ENCODE results near the gene CDKN2A. TPM values are rescaled to one million over a fixed set of nuclear protein-coding genes. Genes with fewer than 3 reads are reported as not detected.

The CDKN2A gene
- total RNA-seq, 4 donors from 2014 or later, result 0.65 to 1.00 TPM; not detected in 2

- intact Hi-C loops (cut with DNase I; ENCODE audit: low total_unique reads) (no loop called here), in situ Hi-C loops (cut with MboI; ENCODE audit: low sequenced_read_pairs in 4 of 4) (no loop called here)
- ATAC-seq (no peak), DNase-seq (no peak)
- H3K27me3 ChIP-seq, result no peaks in the 10 kb centered on the region
- peaks cover 28 to 42% of the 10 kb centered on the region in 2 donors for H3K4me1 ChIP-seq
- no peak overlapping the region for H3K27ac ChIP-seq
- no peak for TF ChIP-seq CTCF (IDR thresholded peaks at IDR 0.05 in 4 of 5, conservative IDR thresholded peaks at IDR 0.05 in 1 of 5)
- no peak for TF ChIP-seq POLR2A (IDR thresholded peaks at IDR 0.05)
- no peak overlapping the region for H3K4me3 ChIP-seq
- H3K36me3 ChIP-seq, result no peaks in the 10 kb centered on the region
- H3K9me3 ChIP-seq, result no peaks in the 10 kb centered on the region
Measured at GRCh38 chr9:22040760-22041159, 46.6 kb upstream of the CDKN2A start.

DNA sequence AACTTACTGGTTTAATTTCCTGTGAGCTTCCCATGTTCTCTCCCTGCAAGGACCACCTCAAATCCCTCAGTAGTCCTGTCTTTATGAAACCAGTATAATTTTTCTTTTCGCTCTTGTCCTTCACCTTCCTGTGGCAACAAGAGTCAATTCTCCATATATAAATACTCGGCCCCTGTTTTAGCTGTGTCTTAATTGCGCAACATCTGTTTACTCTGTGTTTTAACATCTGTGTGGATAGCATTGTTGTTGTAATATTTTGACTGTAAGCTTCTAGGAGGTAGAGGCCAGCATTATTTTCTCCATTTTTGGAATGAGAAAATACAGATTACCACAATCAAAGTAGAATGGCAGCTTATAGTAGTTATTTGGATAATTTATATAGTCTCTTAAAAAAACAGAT, 45.1 kb upstream of the CDKN2A start:
- Histone ChIP-seq H3K4me1 (peaks cover 32 to 50% of the 10 kb centered on the region in 2 donors), H3K9me3 (no peaks in the 10 kb centered on the region), H3K27me3 (no peaks in the 10 kb centered on the region), H3K36me3 (no peaks in the 10 kb centered on the region), H3K27ac (peak overlapping the region in 3 of 4 donors; percentile 7 to 32 (median 16)), H3K4me3 (no peak overlapping the region)
- in situ Hi-C loops (cut with MboI; ENCODE audit: low sequenced_read_pairs in 4 of 4), result no loop called here
- no peak for DNase-seq
- TF ChIP-seq CTCF (IDR thresholded peaks at IDR 0.05 in 4 of 5, conservative IDR thresholded peaks at IDR 0.05 in 1 of 5), result no peak
- no peak for TF ChIP-seq POLR2A (IDR thresholded peaks at IDR 0.05)
- ATAC-seq, result peak in 1 of 2 donors; percentile 27
- intact Hi-C loops (cut with DNase I; ENCODE audit: low total_unique reads), result no loop called here

DNA sequence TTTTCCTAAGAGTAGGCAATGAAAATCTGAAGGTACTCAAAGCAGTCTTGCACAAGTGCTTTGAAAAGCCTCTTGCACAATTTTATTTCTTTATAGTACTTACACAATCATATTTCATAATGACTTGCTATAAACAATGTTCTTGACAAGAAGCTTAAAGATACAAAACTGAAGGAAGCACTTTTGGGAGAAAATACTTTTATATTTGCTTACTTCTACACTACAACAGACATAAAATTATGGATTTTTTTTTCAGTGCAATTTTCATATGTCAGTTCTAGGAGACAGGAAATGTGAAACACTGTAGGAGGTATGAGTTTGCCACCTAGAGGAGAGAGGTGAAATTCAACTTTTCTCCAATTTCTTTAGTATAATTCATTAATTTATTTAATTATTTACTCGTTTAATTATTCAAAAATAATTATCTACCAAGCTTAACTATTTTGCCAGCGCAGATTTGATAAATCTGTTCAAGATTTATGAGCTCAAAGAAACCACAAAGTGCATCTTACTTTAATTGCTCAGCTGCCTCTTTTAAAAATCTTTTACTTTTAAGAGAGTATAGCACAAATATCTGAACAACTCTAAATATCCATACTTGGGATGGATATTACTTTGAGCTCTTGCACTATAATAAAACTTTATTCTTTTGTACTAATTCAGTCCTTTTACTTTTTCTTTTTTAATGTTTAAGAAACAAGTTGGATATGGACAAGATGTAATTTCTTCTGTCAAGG, 43.9 kb upstream of the CDKN2A start:
- ATAC-seq, result peak; percentile 77 to 91
- intact Hi-C loops (cut with DNase I; ENCODE audit: low total_unique reads), result loop anchor here (1.0 to 2.0 kb wide), 4 partner anchors 29 to 225 kb away; partner anchors contain the start of genes CDKN2A, CDKN2B and CDKN2B-AS1
- no peak for DNase-seq
- TF ChIP-seq CTCF (IDR thresholded peaks at IDR 0.05 in 4 of 5, conservative IDR thresholded peaks at IDR 0.05 in 1 of 5) (peak in 4 of 5 experiments; percentile 29 to 58 (median 54)), POLR2A (IDR thresholded peaks at IDR 0.05) (no peak)
- Histone ChIP-seq H3K27me3 (no peaks in the 10 kb centered on the region), H3K27ac (peak overlapping the region; percentile 77 to 82 (median 80)), H3K36me3 (no peaks in the 10 kb centered on the region), H3K9me3 (no peaks in the 10 kb centered on the region), H3K4me3 (no peak overlapping the region), H3K4me1 (peaks cover 32 to 50% of the 10 kb centered on the region in 2 donors)
- in situ Hi-C loops (cut with MboI; ENCODE audit: low sequenced_read_pairs in 4 of 4), result no loop called here

DNA sequence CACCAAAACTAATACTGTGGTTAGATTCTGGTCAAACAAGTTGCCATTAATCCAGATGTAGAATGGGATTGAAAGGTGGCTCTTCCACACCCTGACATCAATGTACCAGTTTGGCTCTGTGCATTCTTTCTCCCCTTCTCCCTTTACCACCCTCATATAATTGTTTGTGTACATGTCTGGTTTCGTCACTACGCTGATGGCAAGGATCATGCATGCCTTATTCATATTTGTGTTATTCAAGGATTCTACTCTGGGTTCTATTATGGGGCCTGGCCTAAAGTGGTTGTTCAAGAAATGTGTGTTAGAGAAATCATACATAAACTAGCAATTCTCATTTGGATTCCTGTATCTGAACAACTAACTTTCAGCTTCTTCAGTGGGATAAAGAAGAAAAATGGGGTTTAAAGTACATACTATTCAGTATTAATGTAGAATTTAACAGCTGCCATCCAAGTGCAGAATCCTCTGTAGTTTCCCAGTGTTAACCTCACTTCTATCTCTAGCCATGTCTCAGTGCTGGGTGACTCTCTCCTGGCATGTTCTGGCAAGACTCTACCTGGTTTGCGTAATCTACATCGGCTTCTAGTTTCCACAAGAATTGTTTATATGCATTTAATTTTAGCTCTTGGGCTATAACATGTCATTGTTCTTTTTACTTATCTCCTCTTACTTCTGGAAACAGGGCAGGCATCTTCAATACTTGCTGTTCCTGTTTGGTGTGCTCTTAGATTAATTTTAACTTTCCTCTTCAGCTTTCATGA, 42.9 kb upstream of the CDKN2A start:
- DNase-seq (peak; percentile 47 to 56), ATAC-seq (peak; percentile 91 to 92)
- no peak for TF ChIP-seq POLR2A (IDR thresholded peaks at IDR 0.05)
- no peak for TF ChIP-seq CTCF (IDR thresholded peaks at IDR 0.05 in 4 of 5, conservative IDR thresholded peaks at IDR 0.05 in 1 of 5)
- Histone ChIP-seq H3K36me3 (no peaks in the 10 kb centered on the region), H3K9me3 (no peaks in the 10 kb centered on the region), H3K27ac (peak overlapping the region; percentile 77 to 82 (median 80)), H3K27me3 (no peaks in the 10 kb centered on the region), H3K4me1 (peaks cover 32 to 50% of the 10 kb centered on the region in 2 donors), H3K4me3 (peak overlapping the region in 1 of 4 donors; percentile 28)
- in situ Hi-C loops (cut with MboI; ENCODE audit: low sequenced_read_pairs in 4 of 4) (no loop called here), intact Hi-C loops (cut with DNase I; ENCODE audit: low total_unique reads) (loop anchor here (1.0 to 2.0 kb wide), 3 partner anchors 28 to 224 kb away; partner anchors contain the start of gene CDKN2B)

Measured in gastrocnemius medialis (tissue), 4 donors.